PFSK-1 (cell line): ENCODE results near the gene TAF10.

Source experiments
- FOXP2 ChIP-seq: optimal IDR thresholded peaks from 2 replicates; pipeline ENCODE3; 2011; ENCODE audit warnings: borderline replicate concordance, control low read depth, inconsistent platforms; ENCODE audit not compliant: insufficient read depth; ENCODE audit errors: extremely low read length, extremely low read depth
- POLR2AphosphoS5 ChIP-seq: IDR thresholded peaks from 2 replicates; pipeline ENCODE4 v1.6.1; 2012; ENCODE audit warnings: low read depth, mild to moderate bottlenecking, control low read depth, low read length, moderate library complexity
- REST ChIP-seq, 2 experiments: IDR thresholded peaks; 2 replicates each; pipeline versions ENCODE4 v1.6.1 to v1.8.0; 2011 to 2012; ENCODE audit warnings: low read depth in 2 of 2, low read length in 2 of 2, control low read depth in 1 of 2, inconsistent platforms in 1 of 2, mild to moderate bottlenecking in 1 of 2, moderate library complexity in 1 of 2; ENCODE audit not compliant: insufficient read depth in 1 of 2
- SIN3A ChIP-seq: IDR thresholded peaks from 2 replicates; pipeline ENCODE4 v1.6.1; 2012; ENCODE audit warnings: mild to moderate bottlenecking, low read length, moderate library complexity, borderline replicate concordance; ENCODE audit not compliant: insufficient read depth
- TAF1 ChIP-seq: IDR thresholded peaks from 2 replicates; pipeline ENCODE4 v1.6.1; 2012; ENCODE audit warnings: low read length, control low read depth, borderline replicate concordance; ENCODE audit not compliant: insufficient read depth

Gene TAF10

GRCh38 chr11:6642957-6643356 is 30.9 kb upstream of the TAF10 start:
- TF ChIP-seq TAF1, result no peak
- no peak for TF ChIP-seq FOXP2
- no peak for TF ChIP-seq SIN3A
- no peak for TF ChIP-seq REST (IDR thresholded peaks at IDR 0.05; ENCODE audit: insufficient read depth in 1 of 2, low read depth in 2 of 2, low read length in 2 of 2)
- no peak for TF ChIP-seq POLR2AphosphoS5

- TF ChIP-seq FOXP2 (no peak), REST (IDR thresholded peaks at IDR 0.05; ENCODE audit: insufficient read depth in 1 of 2, low read depth in 2 of 2, low read length in 2 of 2) (no peak)
Observed at GRCh38 chr11:6640985-6641701, 29.1 kb upstream of the TAF10 start.

GRCh38 chr11:6640036-6640984 is 28.3 kb upstream of the TAF10 start:
- TF ChIP-seq POLR2AphosphoS5 (no peak), SIN3A (no peak), FOXP2 (no peak), TAF1 (no peak), REST (IDR thresholded peaks at IDR 0.05; ENCODE audit: insufficient read depth in 1 of 2, low read depth in 2 of 2, low read length in 2 of 2) (no peak)

GRCh38 chr11:6638429-6638828 is 26.4 kb upstream of the TAF10 start:
- no peak for TF ChIP-seq SIN3A
- TF ChIP-seq TAF1, result no peak
- TF ChIP-seq FOXP2, result no peak
- no peak for TF ChIP-seq REST (IDR thresholded peaks at IDR 0.05; ENCODE audit: insufficient read depth in 1 of 2, low read depth in 2 of 2, low read length in 2 of 2)
- no peak for TF ChIP-seq POLR2AphosphoS5
